Measurements from ENCODE around the gene PPTC7. TPM values are rescaled to one million over a fixed set of nuclear protein-coding genes. Genes with fewer than 3 reads are reported as not detected.

PPTC7 gene
- total and polyA plus RNA-seq, 2 of the 13 experiments (the other 11 are each of a cell fraction or from before 2014, with no cell fraction given), result 4.8 to 12.3 TPM

DNA sequence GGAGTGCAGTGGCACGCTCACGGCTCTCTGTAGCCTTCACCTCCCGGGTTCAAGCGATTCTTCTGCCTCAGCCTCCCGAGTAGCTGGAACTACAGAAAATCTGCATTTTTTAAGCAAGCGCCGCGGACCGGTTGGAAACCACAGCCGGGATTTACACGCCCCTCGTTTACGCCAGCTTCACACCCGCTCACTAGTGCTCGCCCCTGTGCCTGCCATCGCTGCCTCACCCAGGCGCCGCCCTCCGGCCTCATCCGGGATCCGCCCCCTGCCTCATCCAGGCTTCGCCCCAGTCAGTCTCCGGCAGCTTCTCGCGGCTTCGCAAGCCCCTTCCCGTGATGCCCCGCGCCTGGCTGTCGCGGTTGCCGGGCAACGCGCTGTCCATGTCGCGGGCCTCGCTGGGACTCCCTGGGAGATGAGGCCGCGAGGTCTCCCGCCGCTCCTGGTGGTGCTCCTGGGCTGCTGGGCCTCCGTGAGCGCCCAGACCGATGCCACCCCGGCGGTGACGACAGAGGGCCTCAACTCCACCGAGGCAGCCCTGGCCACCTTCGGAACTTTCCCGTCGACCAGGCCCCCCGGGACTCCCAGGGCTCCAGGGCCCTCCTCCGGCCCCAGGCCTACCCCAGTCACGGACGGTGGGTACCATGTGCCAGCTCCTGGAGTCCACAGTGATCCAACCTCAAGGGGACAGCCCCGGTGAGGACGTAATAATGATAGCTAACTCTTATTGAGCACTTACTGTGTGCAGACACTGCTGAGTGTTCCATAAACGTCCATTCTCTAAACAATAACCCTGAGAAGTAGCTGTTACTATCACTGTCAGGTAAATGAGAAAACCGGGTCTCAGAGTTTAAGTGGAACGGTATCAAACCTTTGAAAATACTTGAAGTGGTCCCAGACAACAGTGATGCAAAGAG lies 30.9 kb upstream of the PPTC7 start, which contains the start of gene TCTN1 (continued):
- TF ChIP-seq ZNF232 (CRISPR knock-in tag; IDR thresholded peaks at IDR 0.05; ENCODE audit: borderline replicate concordance), result peak; percentile 83; the same call in 1 of the 2 replicates
- TF ChIP-seq CC2D1A (CRISPR knock-in tag; IDR thresholded peaks at IDR 0.05), result no peak
- TF ChIP-seq NFATC3 (CRISPR knock-in tag; IDR thresholded peaks at IDR 0.05), result 0 out of 2 replicates have a peak, but pooled peaks have one; percentile 77
- TF ChIP-seq DPF2 (CRISPR knock-in tag; IDR thresholded peaks at IDR 0.05; ENCODE audit: borderline replicate concordance, low read depth), result no peak
- no peak for TF ChIP-seq ZNF878 (CRISPR knock-in tag; IDR thresholded peaks at IDR 0.05)
- TF ChIP-seq, protein P1, sequence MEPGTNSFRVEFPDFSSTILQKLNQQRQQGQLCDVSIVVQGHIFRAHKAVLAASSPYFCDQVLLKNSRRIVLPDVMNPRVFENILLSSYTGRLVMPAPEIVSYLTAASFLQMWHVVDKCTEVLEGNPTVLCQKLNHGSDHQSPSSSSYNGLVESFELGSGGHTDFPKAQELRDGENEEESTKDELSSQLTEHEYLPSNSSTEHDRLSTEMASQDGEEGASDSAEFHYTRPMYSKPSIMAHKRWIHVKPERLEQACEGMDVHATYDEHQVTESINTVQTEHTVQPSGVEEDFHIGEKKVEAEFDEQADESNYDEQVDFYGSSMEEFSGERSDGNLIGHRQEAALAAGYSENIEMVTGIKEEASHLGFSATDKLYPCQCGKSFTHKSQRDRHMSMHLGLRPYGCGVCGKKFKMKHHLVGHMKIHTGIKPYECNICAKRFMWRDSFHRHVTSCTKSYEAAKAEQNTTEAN (CRISPR knock-in tag; conservative IDR thresholded peaks at IDR 0.05), result peak; percentile 97
- TF ChIP-seq KLF11 (CRISPR knock-in tag; IDR thresholded peaks at IDR 0.05), result peak; percentile 49
- TF ChIP-seq ZNF709 (CRISPR knock-in tag; IDR thresholded peaks at IDR 0.05), result peak; percentile 65
- no peak for TF ChIP-seq ZNF207 (IDR thresholded peaks at IDR 0.05; ENCODE audit: borderline replicate concordance)
- no peak for TF ChIP-seq KDM6A (CRISPR knock-in tag; IDR thresholded peaks at IDR 0.05; ENCODE audit: low read depth)
- peak; percentile 86 for TF ChIP-seq RFX1 (IDR thresholded peaks at IDR 0.05)
- TF ChIP-seq HDAC6 (IDR thresholded peaks at IDR 0.05; ENCODE audit: low read depth, low read length), result no peak
- TF ChIP-seq ARID2 (CRISPR knock-in tag; IDR thresholded peaks at IDR 0.05; ENCODE audit: borderline replicate concordance), result no peak
- peak; percentile 96 for TF ChIP-seq NRL (CRISPR knock-in tag; IDR thresholded peaks at IDR 0.05; ENCODE audit: borderline replicate concordance)
- peak; percentile 22; the same call in 1 of the 2 replicates for TF ChIP-seq ZNF614 (CRISPR knock-in tag; IDR thresholded peaks at IDR 0.05; ENCODE audit: borderline replicate concordance)
- no peak; the same call in 1 of the 2 replicates for TF ChIP-seq ZFP36L2 (CRISPR knock-in tag; IDR thresholded peaks at IDR 0.05)
- TF ChIP-seq IKZF4 (CRISPR knock-in tag; IDR thresholded peaks at IDR 0.05; ENCODE audit: borderline replicate concordance, low read depth, not compliant biosample characterization), result peak; percentile 71
- 0 out of 2 replicates have a peak, but pooled peaks have one; percentile 7 for TF ChIP-seq ZMYM3 (CRISPR knock-in tag; IDR thresholded peaks at IDR 0.05)
- no peak for TF ChIP-seq RFX5 (IDR thresholded peaks at IDR 0.05; ENCODE audit: low read depth, low read length)
- TF ChIP-seq, protein P2, sequence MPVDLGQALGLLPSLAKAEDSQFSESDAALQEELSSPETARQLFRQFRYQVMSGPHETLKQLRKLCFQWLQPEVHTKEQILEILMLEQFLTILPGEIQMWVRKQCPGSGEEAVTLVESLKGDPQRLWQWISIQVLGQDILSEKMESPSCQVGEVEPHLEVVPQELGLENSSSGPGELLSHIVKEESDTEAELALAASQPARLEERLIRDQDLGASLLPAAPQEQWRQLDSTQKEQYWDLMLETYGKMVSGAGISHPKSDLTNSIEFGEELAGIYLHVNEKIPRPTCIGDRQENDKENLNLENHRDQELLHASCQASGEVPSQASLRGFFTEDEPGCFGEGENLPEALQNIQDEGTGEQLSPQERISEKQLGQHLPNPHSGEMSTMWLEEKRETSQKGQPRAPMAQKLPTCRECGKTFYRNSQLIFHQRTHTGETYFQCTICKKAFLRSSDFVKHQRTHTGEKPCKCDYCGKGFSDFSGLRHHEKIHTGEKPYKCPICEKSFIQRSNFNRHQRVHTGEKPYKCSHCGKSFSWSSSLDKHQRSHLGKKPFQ (CRISPR knock-in tag; IDR thresholded peaks at IDR 0.05; ENCODE audit: insufficient replicate concordance), result no peak
- TF ChIP-seq ZNF230 (CRISPR knock-in tag; IDR thresholded peaks at IDR 0.05), result peak; percentile 84; the same call in 1 of the 2 replicates
- no peak for TF ChIP-seq NFYB (CRISPR knock-in tag; IDR thresholded peaks at IDR 0.05)
- TF ChIP-seq, protein P3, sequence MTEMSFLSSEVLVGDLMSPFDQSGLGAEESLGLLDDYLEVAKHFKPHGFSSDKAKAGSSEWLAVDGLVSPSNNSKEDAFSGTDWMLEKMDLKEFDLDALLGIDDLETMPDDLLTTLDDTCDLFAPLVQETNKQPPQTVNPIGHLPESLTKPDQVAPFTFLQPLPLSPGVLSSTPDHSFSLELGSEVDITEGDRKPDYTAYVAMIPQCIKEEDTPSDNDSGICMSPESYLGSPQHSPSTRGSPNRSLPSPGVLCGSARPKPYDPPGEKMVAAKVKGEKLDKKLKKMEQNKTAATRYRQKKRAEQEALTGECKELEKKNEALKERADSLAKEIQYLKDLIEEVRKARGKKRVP (CRISPR knock-in tag; IDR thresholded peaks at IDR 0.05), result peak in 1 of 2 experiments; percentile 31; a peak in 1 of 4 replicates
- TF ChIP-seq, protein P4, sequence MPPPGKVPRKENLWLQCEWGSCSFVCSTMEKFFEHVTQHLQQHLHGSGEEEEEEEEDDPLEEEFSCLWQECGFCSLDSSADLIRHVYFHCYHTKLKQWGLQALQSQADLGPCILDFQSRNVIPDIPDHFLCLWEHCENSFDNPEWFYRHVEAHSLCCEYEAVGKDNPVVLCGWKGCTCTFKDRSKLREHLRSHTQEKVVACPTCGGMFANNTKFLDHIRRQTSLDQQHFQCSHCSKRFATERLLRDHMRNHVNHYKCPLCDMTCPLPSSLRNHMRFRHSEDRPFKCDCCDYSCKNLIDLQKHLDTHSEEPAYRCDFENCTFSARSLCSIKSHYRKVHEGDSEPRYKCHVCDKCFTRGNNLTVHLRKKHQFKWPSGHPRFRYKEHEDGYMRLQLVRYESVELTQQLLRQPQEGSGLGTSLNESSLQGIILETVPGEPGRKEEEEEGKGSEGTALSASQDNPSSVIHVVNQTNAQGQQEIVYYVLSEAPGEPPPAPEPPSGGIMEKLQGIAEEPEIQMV (CRISPR knock-in tag; IDR thresholded peaks at IDR 0.05; ENCODE audit: low read depth), result peak; percentile 85
- no peak for TF ChIP-seq AKAP8 (CRISPR knock-in tag; IDR thresholded peaks at IDR 0.05)
